ENCODE data around the gene EEF1B2. TPM values are rescaled to one million over a fixed set of nuclear protein-coding genes. Genes with fewer than 3 reads are reported as not detected.

Gene EEF1B2
- total RNA-seq, 1 donor: 442 TPM

DNA sequence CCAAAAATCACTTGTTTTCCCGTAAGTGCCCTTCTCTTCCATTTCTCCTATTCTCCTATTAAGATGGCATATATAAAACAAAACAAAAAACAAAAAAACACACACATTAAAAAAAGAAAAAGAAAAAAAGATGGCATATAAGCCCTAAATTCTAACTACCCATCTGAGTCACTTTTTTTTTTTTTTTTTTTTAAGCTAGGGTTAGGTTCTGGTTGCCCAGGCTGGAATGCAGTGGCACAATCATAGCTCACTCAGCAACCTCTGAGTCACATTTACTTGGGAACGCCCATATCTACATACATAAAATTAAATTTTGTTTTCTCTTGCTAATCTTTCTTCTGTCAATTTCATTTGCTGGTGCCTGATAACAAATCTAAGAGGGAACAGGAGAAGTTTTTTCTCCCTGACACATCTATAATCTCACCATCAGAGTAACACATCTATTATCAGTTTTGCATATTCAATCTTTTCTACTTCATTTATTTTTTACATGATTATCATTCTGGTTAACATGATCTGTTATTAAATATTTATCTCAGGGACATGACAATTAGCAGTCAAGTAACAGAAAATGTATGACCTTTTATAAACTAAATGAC, 52.1 kb downstream of the EEF1B2 start:
- Histone ChIP-seq H3K27ac (ENCODE audit: low read depth, low read length) (peak overlapping the region; percentile 88), H3K4me1 (ENCODE audit: insufficient read depth, low read length) (peaks cover 16% of the 10 kb centered on the region)

More for the DNA sequence above, 52.1 kb downstream of the EEF1B2 start:
- TF ChIP-seq, protein P1, sequence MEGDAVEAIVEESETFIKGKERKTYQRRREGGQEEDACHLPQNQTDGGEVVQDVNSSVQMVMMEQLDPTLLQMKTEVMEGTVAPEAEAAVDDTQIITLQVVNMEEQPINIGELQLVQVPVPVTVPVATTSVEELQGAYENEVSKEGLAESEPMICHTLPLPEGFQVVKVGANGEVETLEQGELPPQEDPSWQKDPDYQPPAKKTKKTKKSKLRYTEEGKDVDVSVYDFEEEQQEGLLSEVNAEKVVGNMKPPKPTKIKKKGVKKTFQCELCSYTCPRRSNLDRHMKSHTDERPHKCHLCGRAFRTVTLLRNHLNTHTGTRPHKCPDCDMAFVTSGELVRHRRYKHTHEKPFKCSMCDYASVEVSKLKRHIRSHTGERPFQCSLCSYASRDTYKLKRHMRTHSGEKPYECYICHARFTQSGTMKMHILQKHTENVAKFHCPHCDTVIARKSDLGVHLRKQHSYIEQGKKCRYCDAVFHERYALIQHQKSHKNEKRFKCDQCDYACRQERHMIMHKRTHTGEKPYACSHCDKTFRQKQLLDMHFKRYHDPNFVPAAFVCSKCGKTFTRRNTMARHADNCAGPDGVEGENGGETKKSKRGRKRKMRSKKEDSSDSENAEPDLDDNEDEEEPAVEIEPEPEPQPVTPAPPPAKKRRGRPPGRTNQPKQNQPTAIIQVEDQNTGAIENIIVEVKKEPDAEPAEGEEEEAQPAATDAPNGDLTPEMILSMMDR (IDR thresholded peaks at IDR 0.05; ENCODE audit: extremely low read depth, low read depth, low read length): no peak
- no peaks in the 10 kb centered on the region for H3K9me3 ChIP-seq (ENCODE audit: low read depth, low read length)
- H3K4me3 ChIP-seq (ENCODE audit: insufficient read depth, low read length): peak overlapping the region; percentile 73
- peaks cover 44% of the 10 kb centered on the region for H3K79me2 ChIP-seq (ENCODE audit: insufficient read depth, low read length)
- H4K20me1 ChIP-seq (ENCODE audit: insufficient read depth, low read length): no peaks in the 10 kb centered on the region
- peaks cover 2% of the 10 kb centered on the region for H3K27me3 ChIP-seq (ENCODE audit: insufficient read depth, low read length)
- DNase-seq (ENCODE audit: insufficient read length, low spot score, missing footprints): peak; percentile 75
- H3K4me2 ChIP-seq (ENCODE audit: insufficient read depth, low read length): peak overlapping the region; percentile 93
- no peak overlapping the region for H2AFZ ChIP-seq (ENCODE audit: low read length)
- no peaks in the 10 kb centered on the region for H3K36me3 ChIP-seq (ENCODE audit: insufficient read depth, low read length)

Small RNA genes lying within 50 kb of the gene (small RNA-seq; reads per million reads assigned to genes)
- not detected for gene RF00134
- gene RF02271: not detected
- not detected for gene SNORA41
- gene SNORD51: not detected

Other genes with a start within 250 kb of the EEF1B2 start
- 9.0 and 10.6 TPM in 2 replicates for gene INO80D, start 73.7 kb upstream of the EEF1B2 start, total RNA-seq
- gene NDUFS1, start 451 bp upstream of the EEF1B2 start, total RNA-seq: 86.6 and 98.4 TPM in 2 replicates
- gene ZDBF2, start 114.8 kb downstream of the EEF1B2 start, total RNA-seq: 9.1 and 12.7 TPM in 2 replicates